Activated CD4-positive, alpha-beta T cell treated with anti-CD3 and anti-CD28 coated beads, Interleukin-2, amount 50 U/mL, for 4 hours (primary cell): ENCODE data around the gene SELENBP1.
"Not testable (repeated sequence)": the region's sequence is repeated elsewhere in the genome, so short reads cannot be mapped to it uniquely, and the experiment has no call there.

Experiments
- DNase-seq, 2 experiments: peaks; one replicate each; pipeline ENCODE4 v3.0.0-alpha.2; 2020

SELENBP1 gene

DNA sequence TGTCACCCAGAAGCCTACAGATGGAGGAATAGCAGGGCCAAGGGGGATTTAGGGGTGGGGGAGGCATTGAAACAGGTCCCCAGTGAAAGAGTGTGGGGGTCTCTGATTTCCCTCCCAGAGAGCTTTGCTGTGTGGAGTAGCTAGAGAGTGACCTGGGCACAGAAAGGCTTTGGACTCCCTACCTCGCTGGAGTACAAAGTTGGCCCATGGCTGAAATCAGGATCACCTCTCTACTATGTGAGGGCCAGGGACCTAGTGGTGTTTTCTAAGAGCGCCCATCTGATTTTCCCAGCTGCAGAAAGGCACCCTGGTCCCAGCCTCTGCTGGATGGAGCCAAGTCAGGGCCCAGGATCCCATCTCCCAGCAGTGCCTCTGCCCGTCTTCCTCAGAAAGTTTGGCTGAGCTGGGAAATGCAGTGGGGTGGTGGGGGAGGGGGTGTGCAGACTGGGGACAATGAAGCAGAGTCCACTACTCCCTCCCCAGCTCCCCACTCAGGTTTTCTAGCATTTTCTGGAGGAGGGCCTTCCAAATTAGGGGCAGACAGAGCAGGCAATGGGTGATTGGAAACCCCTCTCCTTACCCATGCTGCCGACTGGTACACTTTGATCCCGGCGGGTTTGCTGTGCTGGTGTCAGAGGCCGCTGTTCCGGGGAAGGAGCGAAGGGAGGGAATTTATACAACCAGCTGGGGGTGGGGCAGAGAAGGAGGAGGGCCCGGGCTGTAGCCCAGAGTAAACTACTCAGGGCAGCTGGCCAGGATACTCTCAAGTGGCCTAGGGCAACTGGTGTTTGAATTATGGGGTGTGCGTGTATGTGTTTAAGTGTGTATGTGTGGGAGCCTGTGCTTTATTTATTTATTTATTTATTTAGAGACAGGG, at the start of gene SELENBP1:
TSS of gene SELENBP1 (minus strand) at position 648 of the 877 bp plus-strand sequence. CDS start at position 584, 64 bp downstream.
- no peak for DNase-seq

DNA sequence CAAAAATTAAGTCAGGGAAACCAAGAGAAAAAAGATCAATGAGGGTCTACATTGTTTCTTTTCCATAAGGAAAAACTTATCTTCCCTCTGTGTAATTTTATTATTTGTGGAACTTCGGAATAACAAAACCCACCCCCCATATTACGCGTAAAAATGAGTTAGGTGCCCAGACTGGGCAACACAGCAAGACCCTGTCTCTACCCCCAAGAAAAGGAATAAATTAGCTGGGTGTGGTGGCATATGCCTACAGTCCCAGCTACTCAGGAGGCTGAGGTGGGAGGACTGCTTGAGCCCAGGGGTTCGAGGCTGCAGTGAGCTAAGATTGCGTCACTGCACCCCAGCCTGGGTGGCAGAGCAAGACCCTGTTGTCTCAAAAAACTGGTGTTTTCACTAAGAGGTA, 47.3 kb upstream of the SELENBP1 start:
- no peak for DNase-seq

DNA sequence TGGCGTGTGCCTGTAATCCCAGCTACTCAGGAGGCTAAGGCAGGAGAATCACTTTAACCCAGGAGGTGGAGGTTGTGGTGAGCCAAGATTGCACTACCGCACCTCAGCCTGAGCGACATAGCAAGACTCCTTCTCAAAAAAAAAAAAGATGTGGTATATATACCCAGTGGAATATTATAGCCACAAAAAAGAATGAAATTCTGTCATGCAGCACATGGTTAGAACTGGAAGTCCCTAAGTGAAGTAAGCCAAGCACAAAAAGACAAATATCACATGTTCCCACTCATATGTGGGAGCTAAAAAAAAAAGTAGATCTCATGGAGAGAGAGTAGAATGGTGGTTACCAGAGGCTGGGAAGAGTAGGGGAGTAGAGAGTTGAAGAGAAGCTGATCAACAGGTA, 45.6 kb upstream of the SELENBP1 start:
- no peak for DNase-seq

DNA sequence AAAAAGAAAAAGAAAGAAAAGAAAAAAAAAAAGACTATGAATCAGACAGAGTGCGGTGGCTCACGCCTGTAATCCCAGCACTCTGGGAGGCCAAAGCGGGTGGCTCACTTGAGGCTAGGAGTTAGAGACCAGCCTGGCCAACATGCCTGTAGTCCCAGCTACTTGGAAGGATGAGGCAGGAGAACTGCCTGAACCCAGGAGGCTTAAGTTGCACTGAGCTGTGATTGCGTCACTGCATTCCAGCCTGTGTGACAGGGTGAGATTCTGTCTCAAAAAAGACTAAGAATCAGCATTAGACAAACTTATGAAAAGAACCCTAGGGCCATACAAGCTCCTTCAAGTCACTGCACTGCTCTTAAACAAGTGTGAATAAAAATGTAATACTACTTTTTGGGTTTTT, 43.7 kb upstream of the SELENBP1 start:
- DNase-seq, result no peak

DNA sequence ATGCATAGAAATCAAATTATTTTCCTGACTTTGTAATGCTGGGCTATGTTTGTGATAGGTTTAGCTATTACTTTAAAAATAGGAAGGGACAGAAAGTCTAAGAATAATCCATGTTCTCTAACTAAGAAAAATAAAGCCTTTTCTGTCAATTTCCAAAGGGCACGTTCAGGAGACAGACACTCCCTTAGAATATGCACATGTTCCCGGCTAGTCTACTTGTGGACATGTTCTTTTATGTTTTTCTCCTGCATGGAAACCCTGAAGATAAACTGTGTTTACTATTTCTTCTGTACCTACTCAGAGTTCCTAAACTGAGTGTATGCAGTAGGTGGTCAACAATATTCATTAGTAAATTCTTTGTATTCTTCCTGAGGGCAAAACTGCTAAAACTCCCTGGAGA, 39.4 kb upstream of the SELENBP1 start:
- DNase-seq, result no peak

DNA sequence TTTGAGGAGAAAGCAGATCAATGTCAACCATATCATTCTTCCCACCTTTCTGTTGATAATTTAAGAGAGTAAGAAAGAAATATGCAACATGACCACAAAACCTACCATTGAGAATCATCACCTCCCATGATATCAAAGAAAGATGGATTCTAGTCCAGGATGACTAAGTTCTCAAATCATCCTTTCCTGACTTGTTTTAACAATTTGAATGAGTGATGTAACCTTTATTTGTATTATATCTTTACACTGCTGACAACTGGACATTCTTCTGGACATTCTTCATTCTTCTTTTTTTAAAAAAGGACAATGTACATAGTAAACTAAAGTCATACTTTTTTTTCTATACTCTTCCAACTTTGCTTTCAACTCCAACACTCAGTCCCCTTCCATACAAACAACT, 36.4 kb upstream of the SELENBP1 start:
- no peak for DNase-seq

DNA sequence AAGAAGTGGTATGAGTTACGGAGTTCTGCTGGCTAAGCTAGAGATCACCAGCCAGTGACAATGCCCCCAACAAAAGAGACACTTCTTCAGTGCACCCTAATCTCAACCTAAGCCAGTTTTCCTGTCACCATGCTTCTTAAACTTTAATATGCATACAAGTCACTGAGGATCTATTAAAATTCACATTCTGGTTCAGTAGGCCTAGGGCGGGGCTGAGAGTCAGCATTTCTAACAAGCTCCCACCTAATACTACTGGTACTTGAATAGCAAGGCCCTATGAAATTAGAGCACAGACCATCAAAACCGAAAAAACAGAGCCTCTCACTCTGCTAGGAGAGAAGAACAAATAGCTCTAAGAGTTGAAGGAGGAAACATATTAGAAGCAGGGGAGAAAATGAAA, 34.8 kb upstream of the SELENBP1 start:
- DNase-seq, result no peak

DNA sequence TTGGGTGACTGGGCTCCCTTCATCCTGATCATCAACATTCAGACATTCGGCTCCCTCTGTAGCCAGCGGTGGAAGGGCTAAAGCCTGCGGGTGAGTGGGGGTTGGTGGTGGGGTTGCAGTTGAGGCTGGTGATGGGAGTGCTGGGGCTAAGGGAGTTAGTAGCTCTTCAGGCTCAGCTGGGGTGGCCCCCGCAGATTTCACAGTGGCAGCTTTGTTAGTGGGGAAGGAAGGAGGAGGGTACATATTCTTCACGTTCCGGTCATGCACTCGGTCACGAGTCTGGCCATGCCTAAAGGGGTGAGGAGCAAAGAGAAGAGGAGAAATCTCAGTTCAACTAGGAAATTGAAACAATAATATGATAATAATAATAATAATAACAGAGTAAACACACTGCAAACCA, 33.7 kb upstream of the SELENBP1 start:
- no peak for DNase-seq

DNA sequence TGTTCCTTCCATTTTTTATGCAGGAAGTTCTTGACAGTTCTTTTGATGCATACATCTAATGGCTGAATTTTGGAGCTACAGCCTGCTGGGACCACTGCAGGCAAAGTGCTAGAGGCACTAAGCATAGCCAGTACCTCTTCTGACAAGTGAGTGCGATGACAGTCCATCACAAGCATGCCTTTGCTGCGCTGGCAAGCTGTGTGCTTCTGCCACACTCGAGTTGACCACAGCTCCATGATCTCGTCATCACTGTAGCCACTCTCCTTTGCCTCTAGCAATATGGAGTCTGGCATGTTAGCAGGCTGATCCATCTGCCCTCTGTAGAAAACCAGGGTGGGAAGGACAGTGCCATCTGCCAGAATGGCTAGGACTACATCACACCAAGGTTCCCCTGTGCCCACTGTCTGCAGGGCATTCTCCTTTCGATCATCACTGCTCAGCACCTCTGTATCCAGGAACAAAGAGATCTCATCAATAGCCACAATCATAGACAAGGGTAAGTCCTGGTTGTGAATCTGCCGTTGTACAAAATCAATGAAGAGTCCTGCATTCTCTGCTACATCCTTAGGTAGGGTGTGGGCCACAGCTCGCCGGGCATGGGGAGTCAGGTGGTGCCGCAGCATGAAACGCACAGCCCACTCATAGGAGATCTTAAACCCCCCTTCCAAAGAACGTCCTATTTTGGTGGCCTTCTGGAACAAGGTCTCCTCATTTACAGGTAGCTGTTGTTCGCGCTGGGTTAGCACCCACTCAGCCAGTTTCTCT, 32.9 kb upstream of the SELENBP1 start:
- no peak for DNase-seq

DNA sequence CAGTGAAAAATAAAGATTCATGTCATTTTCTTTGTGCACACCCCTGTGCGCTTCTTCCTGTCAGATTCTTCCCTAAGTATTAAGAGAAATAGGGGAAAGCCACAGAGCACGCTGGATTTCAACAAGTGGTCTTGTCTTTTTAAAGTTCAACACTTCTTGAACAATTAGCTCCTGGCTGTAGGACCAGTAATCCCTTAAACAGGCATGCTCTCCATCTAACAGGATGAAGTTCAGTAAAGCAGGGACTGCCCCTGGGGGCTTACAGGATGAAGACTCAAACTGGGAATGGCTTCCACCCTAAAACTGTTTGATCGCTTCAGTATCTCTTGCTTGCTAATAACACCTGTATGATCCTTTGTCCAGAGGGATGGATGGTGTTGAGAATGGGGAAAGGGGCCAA, 31.1 kb upstream of the SELENBP1 start:
- DNase-seq, result no peak

DNA sequence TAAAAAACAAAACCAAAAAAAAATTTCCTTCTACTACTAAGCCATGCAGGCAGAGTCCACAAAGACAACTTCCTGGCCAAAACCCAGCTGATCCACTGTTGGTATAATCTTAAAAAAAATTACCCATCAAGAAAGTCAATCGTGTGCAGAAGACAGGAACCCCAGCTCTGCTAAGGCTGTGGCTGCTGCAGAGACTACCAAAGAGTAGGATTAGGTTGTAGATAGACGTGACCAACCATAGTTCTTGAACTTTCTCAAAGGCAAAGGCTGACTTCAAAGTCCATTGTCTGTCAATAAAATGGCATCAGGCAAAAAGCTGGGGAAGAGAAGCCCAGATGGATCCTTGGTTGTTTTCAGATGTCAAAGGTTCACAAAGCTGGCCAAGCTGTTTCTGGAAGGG, 30.3 kb upstream of the SELENBP1 start:
- no peak for DNase-seq

DNA sequence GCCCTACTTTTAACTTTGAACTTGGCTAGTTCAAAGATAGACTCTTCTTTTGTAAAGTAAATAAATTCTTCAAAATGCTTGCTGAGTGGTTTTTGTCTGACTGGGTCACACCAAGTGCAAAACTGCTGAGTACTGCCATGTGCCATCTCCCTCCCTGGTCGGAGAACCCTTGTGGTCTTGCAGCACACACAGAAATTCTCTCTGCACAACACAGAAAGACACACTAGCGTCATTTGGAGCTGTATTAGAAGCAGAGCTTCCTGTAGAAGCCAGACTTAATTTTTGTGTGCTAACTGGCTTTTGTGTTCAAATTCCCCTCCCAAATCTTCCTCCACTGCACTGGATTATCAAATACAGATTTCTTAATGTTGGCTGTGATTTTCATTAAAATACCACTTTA, 29.4 kb upstream of the SELENBP1 start:
- no peak for DNase-seq

DNA sequence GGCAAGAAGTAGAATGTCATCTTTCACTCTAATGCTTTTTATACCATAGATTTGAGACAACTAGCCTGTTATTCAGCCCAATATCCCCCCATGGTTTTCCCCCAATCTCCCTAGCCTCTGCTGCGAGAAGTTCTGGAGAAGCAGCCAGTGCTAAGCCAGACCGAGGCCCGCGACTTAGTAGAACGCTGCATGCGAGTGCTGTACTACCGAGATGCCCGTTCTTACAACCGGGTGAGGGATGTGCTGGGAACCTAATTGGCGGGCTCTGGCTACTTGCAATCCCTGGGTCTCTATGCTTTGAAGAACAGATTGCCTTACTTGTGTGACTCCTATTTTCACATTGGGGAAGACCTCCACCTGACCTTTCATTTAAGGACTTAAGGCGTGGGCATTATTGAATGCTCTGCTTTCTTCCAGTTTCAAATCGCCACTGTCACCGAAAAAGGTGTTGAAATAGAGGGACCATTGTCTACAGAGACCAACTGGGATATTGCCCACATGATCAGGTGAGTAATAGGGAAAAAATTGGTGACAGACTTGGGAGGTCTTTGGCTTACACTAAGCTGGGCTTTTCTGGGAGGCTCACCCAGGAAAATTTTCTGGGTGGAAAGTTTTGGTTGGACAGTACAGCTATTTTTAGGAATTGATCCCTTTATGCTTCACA, 28.8 kb upstream of the SELENBP1 start:
- no peak for DNase-seq

DNA sequence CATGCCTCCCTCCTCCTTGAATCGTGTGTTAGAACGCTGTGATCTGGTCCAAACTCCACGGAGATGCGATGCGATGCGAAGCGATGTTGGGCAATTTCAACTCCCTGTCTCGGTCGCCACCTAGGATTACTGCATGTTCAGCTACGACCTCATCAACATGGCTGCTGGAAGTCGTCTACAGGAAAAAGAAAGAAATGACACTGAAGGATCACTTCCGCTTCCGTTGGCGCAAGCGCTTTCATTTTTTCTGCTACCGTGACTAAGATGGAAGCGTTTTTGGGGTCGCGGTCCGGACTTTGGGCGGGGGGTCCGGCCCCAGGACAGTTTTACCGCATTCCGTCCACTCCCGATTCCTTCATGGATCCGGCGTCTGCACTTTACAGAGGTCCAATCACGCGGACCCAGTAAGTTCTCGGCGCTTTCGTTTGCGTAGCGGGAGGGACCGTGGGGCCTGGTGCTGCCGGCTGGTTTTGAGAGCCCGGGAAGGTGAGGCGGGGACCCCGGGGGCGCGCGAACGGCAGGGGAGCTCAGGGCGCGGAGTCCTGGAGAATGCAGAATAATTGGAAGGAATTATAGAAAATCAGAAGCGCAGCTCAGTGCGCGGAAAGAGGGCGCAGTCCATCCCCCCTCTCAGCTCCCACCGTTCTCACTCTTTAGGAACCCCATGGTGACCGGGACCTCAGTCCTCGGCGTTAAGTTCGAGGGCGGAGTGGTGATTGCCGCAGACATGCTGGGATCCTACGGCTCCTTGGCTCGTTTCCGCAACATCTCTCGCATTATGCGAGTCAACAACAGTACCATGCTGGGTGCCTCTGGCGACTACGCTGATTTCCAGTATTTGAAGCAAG, 27.0 kb upstream of the SELENBP1 start, which contains the start of gene PSMB4:
TSS of gene PSMB4 (plus strand) at position 250 of the 848 bp plus-strand sequence. CDS start at position 265, 15 bp downstream.
- DNase-seq, result peak; percentile 69 to 73

DNA sequence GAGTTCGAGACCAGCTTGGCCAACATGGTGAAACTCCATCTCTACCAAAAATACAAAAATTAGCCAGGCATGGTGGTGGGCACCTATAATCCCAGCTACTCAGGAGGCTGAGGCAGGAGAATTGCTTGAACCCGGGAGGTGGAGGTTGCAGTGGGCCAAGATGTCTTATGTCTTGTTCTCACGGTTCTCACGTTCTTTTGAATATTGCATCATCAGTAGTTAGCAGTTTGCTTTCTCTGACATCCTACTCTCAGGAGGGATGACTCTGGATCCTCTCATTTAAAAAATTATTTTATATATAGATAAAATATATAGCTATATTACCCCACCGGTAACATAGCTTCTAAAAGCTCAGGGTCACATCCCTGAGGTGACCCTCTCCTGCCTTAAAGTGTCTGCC, 23.8 kb upstream of the SELENBP1 start:
- DNase-seq, result not testable (repeated sequence)

DNA sequence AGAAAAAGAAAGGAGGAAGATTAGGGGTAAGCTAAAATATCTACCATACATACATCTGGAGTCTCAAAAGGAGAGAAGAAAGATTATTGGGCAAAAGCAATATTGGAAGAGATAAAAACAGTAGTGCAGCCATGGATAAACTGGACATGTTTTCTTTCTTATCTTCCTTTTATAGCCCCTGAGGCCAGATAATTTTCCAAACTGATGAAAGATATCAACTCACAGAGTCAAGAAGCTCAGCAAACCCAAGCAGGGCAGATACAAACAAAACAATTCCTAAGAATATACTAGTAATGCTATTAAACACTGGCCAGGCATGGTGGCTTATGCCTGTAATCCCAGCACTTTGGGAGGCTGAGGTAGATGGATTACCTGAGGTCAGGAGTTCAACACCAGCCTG, 21.1 kb upstream of the SELENBP1 start:
- no peak for DNase-seq

DNA sequence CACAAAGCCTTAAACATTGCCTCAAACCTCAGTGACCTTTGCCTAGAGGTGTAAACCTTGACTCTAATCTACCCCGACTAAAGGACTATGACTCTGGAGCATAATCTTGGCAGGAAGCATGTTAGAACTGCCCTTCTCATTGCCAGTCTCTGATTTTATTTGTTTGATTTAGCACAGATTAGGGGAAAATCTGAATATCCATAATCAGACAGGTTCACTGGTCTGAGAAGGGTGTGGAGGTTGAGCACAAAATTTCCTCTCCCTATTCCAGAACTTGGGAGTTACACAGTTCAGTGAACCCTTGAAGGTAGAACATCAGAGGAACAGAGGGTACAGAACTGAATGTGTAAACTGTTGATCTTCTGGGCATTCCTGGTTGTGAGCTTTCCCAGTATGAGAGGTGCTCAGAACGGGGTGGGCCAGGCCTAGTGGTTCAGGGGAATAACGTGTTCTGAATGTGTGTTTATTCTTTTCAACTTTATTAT, 18.6 kb upstream of the SELENBP1 start:
- no peak for DNase-seq

DNA sequence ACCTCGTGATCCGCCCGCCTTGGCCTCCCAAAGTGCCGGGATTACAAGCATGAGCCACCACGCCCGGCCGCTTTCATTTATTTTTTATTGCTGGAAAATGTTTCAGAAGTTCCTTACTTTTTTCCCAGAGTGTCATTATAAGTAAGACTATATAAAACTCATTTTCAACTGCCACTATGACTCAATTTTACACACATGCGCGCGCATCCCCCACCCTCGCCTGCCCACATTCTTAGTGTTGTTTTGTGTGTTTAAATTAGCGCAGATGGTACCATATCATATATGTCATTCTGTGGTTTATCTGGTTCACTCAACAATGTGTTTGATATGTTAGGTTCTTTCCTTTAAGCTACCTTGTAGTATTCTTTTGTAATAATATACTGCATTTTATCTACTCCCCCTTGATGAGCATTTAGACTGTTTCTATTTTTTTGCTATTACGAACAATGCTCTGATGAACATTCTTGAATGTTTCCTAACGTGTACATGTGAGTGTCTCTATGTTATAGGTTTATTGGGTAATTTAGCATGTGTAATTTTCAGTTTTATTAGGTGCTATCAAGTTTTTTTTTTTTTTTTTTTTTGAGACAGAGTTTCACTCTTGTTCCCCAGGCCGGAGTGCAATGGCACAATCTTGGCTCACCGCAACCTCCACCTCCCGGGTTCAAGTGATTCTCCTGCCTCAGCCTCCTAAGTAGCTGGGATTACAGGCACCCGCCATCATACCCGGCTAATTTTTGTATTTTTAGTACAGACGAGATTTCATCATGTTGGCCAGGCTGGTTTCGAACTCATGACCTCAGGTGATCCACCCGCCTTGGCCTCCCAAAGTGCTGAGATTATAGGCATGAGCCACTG, 17.9 kb upstream of the SELENBP1 start:
- DNase-seq, result not testable (repeated sequence)

DNA sequence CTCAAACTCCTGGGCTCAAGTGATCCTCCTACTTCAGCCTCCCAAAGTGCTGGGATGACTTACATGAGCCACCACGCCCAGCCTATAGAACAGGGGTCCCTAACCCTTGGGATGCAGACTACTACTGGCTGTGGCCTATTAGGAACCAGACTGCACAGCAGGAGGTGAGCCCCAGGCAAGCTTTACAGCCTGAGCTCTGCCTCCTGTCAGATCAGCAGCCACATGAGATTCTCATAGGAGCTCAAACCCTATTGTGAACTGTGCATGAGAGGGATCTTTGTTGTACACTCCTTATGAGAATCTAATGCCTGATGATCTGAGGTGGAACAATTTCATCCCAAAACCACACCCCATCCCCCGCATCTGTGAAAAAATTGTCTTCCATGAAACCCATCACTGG, 13.5 kb upstream of the SELENBP1 start:
- no peak for DNase-seq

DNA sequence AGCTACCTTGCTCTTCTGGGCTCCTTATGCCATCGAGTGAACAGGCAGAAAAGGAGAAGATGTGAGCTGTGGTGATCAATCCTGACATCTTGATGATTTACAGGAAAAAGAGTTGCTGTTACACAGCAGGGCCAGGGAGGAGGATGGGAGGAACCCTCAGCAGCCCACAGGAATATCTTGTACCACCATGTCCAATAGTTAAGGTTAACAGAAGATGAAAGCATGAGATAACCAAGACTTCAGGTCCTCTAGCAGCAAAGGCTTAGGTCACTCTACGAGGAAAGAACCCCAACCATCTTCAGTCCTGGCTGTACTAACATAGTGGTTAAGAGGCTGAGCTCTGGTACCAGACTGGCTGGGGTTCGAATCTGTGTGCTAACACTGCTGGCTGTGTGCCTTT, 12.1 kb upstream of the SELENBP1 start:
- DNase-seq, result no peak

DNA sequence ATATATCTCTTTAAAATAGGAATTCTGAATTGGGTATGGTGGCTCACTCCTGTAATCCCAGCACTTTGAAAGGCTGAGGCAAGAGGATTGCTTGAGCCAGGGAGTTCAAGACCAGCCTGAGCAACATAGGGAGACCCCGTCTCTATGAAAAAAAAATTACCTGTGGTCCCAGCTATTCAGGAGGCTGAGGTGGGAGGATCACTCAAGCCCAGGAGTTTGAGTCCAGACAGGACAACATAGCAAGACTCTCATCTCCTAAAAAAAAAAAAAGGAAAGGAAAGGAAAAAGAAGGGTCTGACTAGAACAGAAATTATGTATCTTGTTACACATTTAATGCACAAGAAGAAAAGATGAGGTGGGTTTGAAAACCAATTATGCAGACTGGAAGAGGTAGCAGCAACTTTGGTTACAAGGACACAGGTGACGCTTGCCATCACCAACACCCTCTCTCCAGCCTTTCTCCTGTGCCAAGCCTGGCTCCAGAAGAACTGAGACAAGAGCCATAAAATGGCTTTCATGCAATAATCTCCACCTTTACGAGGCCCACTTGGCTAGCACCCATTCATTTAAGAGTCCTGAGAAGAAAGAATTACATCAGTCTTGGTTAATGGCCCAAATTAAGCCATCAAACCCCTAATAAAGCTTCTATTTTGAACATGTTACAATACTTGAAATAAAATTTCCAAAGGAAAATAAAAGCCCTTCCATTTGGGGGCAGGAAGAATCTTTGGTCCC, 4.8 kb upstream of the SELENBP1 start:
- DNase-seq, result no peak
